Fibroblast of pulmonary artery (primary cell): ENCODE results near the gene CAPNS1.
"Not testable (repeated sequence)": the region's sequence is repeated elsewhere in the genome, so short reads cannot be mapped to it uniquely, and the experiment has no call there.

ENCODE experiments used
- DNase-seq: peaks from one replicate; pipeline ENCODE4 v3.0.0-alpha.2; 2010; ENCODE audit warnings: low read depth
- H3K4me3 ChIP-seq: replicated peaks from 2 replicates; pipeline ENCODE4 v1.5.1; 2011; ENCODE audit warnings: low read depth, mild to moderate bottlenecking, control low read depth, low read length, moderate library complexity
- TF ChIP-seq, protein P1 (sequence below): IDR thresholded peaks from 2 replicates; pipeline ENCODE4 v1.5.1; 2011; ENCODE audit warnings: mild to moderate bottlenecking, control low read depth, low read length, inconsistent platforms; ENCODE audit errors: missing control alignments

CAPNS1 gene

DNA sequence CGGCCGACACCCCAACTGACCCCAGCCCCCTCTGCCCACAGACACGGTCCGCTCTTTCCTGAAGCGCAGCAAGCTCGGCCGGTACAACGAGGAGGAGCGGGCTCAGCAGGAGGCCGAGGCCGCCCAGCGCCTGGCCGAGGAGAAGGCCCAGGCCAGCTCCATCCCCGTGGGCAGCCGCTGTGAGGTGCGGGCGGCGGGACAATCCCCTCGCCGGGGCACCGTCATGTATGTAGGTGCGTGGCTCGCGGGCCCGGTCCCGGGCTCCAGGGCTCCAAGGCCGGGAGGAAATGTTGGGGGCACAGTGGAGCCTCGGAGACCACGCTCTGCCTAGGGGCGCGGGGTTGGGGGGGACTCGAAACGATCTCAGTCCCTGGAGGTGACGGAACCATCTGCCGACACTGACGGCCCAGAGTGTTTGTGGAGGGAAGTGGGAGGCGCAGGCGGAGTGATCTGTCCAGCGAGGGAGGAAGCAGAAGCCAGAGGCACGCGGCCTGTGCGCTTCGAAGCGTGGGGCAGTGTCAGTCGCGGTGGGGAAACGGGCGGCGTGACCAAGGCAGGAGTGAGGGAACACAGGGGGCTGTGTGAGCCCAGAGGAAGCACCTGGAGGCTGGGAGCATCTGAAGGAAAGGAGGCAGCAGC, 18.3 kb upstream of the CAPNS1 start:
- TF ChIP-seq, protein P1, sequence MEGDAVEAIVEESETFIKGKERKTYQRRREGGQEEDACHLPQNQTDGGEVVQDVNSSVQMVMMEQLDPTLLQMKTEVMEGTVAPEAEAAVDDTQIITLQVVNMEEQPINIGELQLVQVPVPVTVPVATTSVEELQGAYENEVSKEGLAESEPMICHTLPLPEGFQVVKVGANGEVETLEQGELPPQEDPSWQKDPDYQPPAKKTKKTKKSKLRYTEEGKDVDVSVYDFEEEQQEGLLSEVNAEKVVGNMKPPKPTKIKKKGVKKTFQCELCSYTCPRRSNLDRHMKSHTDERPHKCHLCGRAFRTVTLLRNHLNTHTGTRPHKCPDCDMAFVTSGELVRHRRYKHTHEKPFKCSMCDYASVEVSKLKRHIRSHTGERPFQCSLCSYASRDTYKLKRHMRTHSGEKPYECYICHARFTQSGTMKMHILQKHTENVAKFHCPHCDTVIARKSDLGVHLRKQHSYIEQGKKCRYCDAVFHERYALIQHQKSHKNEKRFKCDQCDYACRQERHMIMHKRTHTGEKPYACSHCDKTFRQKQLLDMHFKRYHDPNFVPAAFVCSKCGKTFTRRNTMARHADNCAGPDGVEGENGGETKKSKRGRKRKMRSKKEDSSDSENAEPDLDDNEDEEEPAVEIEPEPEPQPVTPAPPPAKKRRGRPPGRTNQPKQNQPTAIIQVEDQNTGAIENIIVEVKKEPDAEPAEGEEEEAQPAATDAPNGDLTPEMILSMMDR = no peak
- DNase-seq = no peak
- no peak overlapping the region for H3K4me3 ChIP-seq

DNA sequence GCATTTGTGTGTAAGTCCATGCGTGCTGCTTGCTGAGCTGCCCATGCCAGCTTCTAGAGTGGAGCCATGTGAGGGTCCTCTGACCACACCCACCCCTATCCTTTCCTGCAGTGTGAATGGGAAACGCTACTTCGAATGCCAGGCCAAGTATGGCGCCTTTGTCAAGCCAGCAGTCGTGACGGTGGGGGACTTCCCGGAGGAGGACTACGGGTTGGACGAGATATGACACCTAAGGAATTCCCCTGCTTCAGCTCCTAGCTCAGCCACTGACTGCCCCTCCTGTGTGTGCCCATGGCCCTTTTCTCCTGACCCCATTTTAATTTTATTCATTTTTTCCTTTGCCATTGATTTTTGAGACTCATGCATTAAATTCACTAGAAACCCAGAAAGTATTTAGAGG, 14.3 kb upstream of the CAPNS1 start:
- no peak for DNase-seq
- H3K4me3 ChIP-seq = no peak overlapping the region
- TF ChIP-seq, protein P1 = no peak

DNA sequence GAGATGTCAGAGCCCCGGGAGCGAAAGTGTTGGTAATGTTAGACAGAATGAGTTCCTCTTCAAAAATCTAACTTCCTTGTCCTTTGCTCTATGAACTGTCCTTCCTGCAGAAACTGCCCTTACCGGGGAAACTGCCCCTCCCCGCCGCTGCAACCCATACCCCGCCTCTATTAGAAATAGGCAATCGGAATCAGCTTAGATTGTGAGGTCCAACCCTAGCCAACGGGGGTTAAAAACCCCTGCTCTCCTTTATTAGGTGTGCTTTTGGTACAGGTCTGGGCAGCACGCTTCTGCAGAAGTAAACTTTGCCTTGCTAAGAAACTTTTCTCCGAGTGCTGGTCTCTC, 11.5 kb upstream of the CAPNS1 start:
- DNase-seq = no peak
- peak overlapping the region; percentile 53 for H3K4me3 ChIP-seq
- TF ChIP-seq, protein P1 = no peak

DNA sequence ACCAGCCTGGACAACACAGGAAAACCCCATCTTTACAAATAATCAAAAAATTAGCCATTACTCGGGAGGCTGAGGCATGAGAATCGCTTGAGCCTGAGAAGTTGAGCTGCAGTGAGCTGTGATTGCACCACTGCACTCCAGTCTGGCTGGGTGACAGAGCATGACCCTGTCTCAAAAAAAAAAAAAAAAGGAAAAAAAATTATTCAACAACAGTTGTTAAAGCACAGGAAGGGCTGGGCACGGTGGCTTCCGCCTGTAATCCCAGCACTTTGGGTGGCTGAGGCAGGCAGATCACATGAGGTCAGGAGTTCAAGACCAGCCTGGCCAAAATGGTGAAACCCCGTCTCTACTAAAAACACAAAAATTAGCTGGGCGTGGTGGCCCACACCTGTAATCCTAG, 8.6 kb upstream of the CAPNS1 start:
- not testable (repeated sequence) for DNase-seq, H3K4me3 ChIP-seq

DNA sequence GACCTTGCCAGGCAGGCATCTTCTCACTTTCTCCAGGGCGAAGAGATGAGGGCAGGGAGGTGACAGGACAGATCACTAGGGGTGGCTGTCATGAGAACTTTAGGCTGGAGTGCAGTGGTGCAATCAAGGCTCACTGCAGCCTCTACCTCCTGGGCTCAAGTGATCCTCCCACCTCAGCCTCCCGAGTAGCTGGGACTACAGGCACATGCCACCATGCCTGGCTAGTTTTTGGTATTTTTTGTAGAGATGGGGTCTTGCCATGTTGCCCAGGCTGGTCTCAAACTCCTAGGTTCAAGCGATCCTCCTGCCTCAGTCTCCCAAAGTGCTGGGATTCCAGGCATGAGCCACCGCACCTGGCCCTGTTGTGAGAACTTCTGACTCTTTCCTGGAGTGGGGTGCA, 5.0 kb upstream of the CAPNS1 start:
- DNase-seq, H3K4me3 ChIP-seq: not testable (repeated sequence)

DNA sequence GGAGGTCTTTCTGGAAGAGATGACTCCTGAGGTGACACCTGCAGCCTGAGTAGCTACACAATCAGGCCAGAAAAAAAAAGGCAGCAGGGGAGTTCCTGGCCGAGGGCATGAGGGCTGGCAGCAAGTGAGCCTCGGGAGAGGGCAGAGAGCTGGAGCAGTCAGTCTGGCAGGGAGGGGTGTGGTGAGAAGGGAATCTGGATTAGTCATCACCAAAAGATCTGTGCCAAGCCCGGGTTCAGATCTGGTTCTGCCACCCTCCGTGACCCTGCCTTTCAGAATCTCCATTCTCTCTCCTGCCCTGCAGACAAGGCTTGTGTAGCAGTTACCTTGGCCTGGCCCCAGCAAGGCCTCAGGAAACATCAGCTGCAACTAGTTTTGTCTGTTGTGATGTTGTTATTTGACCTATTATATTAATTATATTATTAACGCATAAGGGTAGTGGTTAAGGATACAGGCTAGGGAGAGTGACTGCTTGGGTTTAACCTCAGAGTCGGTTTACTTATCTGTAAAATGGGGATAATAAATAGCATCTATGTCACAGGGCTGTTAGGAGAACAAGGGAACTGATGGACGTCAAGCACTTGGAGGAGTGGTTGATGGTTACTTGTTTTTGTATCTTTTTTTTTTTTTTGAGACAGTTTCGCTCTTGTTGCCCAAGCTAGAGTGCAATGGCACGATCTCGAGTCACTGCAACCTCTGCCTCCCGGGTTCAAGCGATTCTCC, 2.7 kb upstream of the CAPNS1 start:
- peak; percentile 46 for DNase-seq
- TF ChIP-seq, protein P1 = no peak
- H3K4me3 ChIP-seq = no peak overlapping the region

DNA sequence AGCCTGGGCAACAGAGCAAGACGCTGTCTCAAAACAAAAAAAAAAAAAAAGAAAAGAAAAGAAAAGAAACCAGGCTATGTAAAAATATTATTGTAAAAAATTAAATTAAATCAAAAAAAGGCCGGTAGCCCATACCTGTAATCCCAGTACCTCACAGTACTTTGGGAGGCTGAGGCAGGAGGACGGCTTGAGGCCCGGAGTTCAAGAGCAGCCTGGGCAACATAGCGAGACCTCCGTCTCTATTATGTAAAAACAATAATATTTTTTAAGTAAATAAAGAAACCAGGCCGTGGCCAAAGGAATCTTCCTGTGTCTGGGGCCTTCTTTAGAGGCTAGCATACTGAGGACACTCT, 770 bp upstream of the CAPNS1 start:
- TF ChIP-seq, protein P1 = no peak
- H3K4me3 ChIP-seq = peak overlapping the region; percentile 86
- DNase-seq = no peak
